Measurements from ENCODE around the gene RHO. TPM values are rescaled to one million over a fixed set of nuclear protein-coding genes. Genes with fewer than 3 reads are reported as not detected.

The RHO gene
- total and polyA plus RNA-seq, 10 of the 15 experiments (the other 5 are each of a cell fraction or from before 2014, with no cell fraction given), result not detected

DNA sequence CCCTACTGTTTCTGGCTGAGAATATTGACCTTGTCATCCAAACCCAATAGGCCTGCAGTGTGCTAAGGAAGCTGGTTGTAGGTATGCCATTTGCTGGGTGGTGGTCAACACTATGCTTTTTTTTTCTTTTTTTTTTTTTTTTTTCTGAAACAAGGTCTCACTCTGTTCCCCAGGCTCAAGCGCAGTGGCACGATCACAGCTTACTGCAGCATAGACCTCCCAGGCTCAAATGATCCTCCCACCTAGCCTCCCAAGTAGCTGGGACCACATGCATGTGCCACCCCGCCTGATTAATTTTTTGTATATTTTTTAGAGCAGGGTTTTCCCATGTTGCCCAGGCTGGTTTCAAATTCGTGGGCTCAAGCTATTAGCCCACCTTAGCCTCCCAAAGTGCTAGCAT, 35.7 kb upstream of the RHO start:
- no peaks in the 10 kb centered on the region for H3K79me2 ChIP-seq (ENCODE audit: control insufficient read depth, insufficient read depth, low read length)
- in situ Hi-C loops (cut with MboI) (loop anchor here (5.0 kb wide), 1 partner anchor 340 kb away; no protein-coding TSS in a partner anchor), intact Hi-C loops (cut with micrococcal nuclease; ENCODE audit: unreplicated experiment) (loop anchor here (10.0 kb wide), 1 partner anchor 108 kb away; no protein-coding TSS in a partner anchor)
- no peak overlapping the region for H3K27ac ChIP-seq (ENCODE audit: control insufficient read depth, insufficient read depth)
- H2AFZ ChIP-seq (ENCODE audit: control insufficient read depth, low read depth, low read length), result no peak overlapping the region
- H3K27me3 ChIP-seq (replicated peaks in 1 of 2; ENCODE audit: control insufficient read depth in 2 of 2, insufficient read depth in 2 of 2, low read length in 1 of 2), result no peaks in the 10 kb centered on the region
- FAIRE-seq, result no peak
- ATAC-seq, result no peak
- H3K36me3 ChIP-seq (ENCODE audit: control insufficient read depth in 2 of 2, insufficient read depth in 2 of 2, low read length in 1 of 2), result no peaks in the 10 kb centered on the region; a peak in 1 of 4 replicates
- no TSS peak for BruUV-seq (replicated peaks)
- no peaks in the 10 kb centered on the region for H4K20me1 ChIP-seq (ENCODE audit: control insufficient read depth, insufficient read depth)
- no peak overlapping the region for H3K4me3 ChIP-seq
- POLR2A ChIA-PET, result interaction anchor here (1.0 kb wide), 1 partner anchor 18 kb away, joined by 3 read pairs; no protein-coding TSS in a partner anchor
- H3K4me1 ChIP-seq (ENCODE audit: control insufficient read depth, insufficient read depth, low read length), result no peaks in the 10 kb centered on the region
- RAD21 ChIA-PET (ENCODE audit: unreplicated experiment), result interaction anchor here (0.6 to 2.0 kb wide), 3 partner anchors 56 to 116 kb away, joined by 3 to 6 read pairs (median 5); no protein-coding TSS in a partner anchor
- no peak overlapping the region for H3K4me2 ChIP-seq (ENCODE audit: control insufficient read depth, insufficient read depth)
- DNase-seq (ENCODE audit: low read depth, low spot score), result no peak
- SMC1A ChIA-PET (ENCODE audit: uncharacterized antibody, unreplicated experiment), result interaction anchor here (0.7 to 2.1 kb wide), 3 partner anchors 60 to 340 kb away, joined by 3 to 6 read pairs (median 5); no protein-coding TSS in a partner anchor
- CTCF ChIA-PET, result interaction anchor here (0.5 to 3.3 kb wide), 10 partner anchors 15 to 522 kb away, joined by 3 to 37 read pairs (median 4); no protein-coding TSS in a partner anchor
- no peak overlapping the region for H3K9ac ChIP-seq (ENCODE audit: control insufficient read depth, insufficient read depth, low read length)
- H3K9me3 ChIP-seq (replicated peaks; ENCODE audit: control insufficient read depth, insufficient read depth, low read length), result no peaks in the 10 kb centered on the region
- whole genome bisulfite sequencing (ENCODE audit: insufficient coverage, insufficient replicate concordance, low lambda C conversion rate, missing lambda C conversion rate), result 56% methylated on average over 3 of the region's 4 CpGs
- TF ChIP-seq SMARCA5 (IDR thresholded peaks at IDR 0.05) (no peak), MTA2 (IDR thresholded peaks at IDR 0.05; ENCODE audit: low read depth) (no peak), LARP7 (IDR thresholded peaks at IDR 0.05) (no peak), MXI1 (IDR thresholded peaks at IDR 0.05; ENCODE audit: low read depth, low read length) (no peak), EGR1 (IDR thresholded peaks at IDR 0.05; ENCODE audit: borderline replicate concordance in 1 of 2, low read depth in 2 of 2, low read length in 2 of 2) (no peak), ASH2L (IDR thresholded peaks at IDR 0.05; ENCODE audit: borderline replicate concordance, low read depth) (no peak), EED (IDR thresholded peaks at IDR 0.05; ENCODE audit: low read depth) (no peak), SPI1 (IDR thresholded peaks at IDR 0.05; ENCODE audit: borderline replicate concordance, insufficient read depth, low read depth, low read length) (no peak), E2F8 (IDR thresholded peaks at IDR 0.05; ENCODE audit: low read depth, partially characterized antibody) (no peak), ESRRA (IDR thresholded peaks at IDR 0.05; ENCODE audit: low read length) (no peak), TBL1XR1 (IDR thresholded peaks at IDR 0.05; ENCODE audit: low read depth, low read length) (no peak), MYC (IDR thresholded peaks at IDR 0.05; ENCODE audit: insufficient read depth, insufficient read length, insufficient replicate concordance, low read length, severe bottlenecking) (no peak)
- TF ChIP-seq, protein P1, sequence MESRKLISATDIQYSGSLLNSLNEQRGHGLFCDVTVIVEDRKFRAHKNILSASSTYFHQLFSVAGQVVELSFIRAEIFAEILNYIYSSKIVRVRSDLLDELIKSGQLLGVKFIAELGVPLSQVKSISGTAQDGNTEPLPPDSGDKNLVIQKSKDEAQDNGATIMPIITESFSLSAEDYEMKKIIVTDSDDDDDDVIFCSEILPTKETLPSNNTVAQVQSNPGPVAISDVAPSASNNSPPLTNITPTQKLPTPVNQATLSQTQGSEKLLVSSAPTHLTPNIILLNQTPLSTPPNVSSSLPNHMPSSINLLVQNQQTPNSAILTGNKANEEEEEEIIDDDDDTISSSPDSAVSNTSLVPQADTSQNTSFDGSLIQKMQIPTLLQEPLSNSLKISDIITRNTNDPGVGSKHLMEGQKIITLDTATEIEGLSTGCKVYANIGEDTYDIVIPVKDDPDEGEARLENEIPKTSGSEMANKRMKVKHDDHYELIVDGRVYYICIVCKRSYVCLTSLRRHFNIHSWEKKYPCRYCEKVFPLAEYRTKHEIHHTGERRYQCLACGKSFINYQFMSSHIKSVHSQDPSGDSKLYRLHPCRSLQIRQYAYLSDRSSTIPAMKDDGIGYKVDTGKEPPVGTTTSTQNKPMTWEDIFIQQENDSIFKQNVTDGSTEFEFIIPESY (IDR thresholded peaks at IDR 0.05), result no peak
- TF ChIP-seq, protein P2, sequence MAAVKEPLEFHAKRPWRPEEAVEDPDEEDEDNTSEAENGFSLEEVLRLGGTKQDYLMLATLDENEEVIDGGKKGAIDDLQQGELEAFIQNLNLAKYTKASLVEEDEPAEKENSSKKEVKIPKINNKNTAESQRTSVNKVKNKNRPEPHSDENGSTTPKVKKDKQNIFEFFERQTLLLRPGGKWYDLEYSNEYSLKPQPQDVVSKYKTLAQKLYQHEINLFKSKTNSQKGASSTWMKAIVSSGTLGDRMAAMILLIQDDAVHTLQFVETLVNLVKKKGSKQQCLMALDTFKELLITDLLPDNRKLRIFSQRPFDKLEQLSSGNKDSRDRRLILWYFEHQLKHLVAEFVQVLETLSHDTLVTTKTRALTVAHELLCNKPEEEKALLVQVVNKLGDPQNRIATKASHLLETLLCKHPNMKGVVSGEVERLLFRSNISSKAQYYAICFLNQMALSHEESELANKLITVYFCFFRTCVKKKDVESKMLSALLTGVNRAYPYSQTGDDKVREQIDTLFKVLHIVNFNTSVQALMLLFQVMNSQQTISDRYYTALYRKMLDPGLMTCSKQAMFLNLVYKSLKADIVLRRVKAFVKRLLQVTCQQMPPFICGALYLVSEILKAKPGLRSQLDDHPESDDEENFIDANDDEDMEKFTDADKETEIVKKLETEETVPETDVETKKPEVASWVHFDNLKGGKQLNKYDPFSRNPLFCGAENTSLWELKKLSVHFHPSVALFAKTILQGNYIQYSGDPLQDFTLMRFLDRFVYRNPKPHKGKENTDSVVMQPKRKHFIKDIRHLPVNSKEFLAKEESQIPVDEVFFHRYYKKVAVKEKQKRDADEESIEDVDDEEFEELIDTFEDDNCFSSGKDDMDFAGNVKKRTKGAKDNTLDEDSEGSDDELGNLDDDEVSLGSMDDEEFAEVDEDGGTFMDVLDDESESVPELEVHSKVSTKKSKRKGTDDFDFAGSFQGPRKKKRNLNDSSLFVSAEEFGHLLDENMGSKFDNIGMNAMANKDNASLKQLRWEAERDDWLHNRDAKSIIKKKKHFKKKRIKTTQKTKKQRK (IDR thresholded peaks at IDR 0.05; ENCODE audit: low read depth, low read length), result no peak

Measured in GM12878 (cell line).